DMS 273 (cell line): Measurements from ENCODE around the gene RPGRIP1.
"Not testable (repeated sequence)": the region's sequence is repeated elsewhere in the genome, so short reads cannot be mapped to it uniquely, and the experiment has no call there.

Experiments
- DNase-seq: peaks from one replicate; lab custom pipeline; 2025; ENCODE audit not compliant: unreplicated experiment; lab: John Stamatoyannopoulos, UW

Gene RPGRIP1

GRCh38 chr14:21258005-21258888 lies 21.6 kb upstream of the RPGRIP1 start:
- DNase-seq = no peak

GRCh38 chr14:21258889-21259787 lies 20.7 kb upstream of the RPGRIP1 start:
- peak; percentile 39 for DNase-seq

- DNase-seq = no peak
Observed at GRCh38 chr14:21261824-21262223, 18.1 kb upstream of the RPGRIP1 start.

GRCh38 chr14:21262410-21262809 lies 17.5 kb upstream of the RPGRIP1 start:
- DNase-seq = no peak

GRCh38 chr14:21263284-21264024 lies 16.4 kb upstream of the RPGRIP1 start:
- DNase-seq = peak; percentile 42

GRCh38 chr14:21264025-21264801 lies 15.7 kb upstream of the RPGRIP1 start:
- no peak for DNase-seq

- peak; percentile 49 for DNase-seq
Observed at GRCh38 chr14:21267431-21267845, 12.4 kb upstream of the RPGRIP1 start.

GRCh38 chr14:21267886-21268616 lies 11.8 kb upstream of the RPGRIP1 start:
- DNase-seq = peak; percentile 41

GRCh38 chr14:21268617-21269251 lies 11.1 kb upstream of the RPGRIP1 start:
- DNase-seq = peak; percentile 81

GRCh38 chr14:21269252-21270046 lies 10.4 kb upstream of the RPGRIP1 start, which contains the start of gene HNRNPC:
Gene HNRNPC, minus strand, starts transcription at chr14:21269442. Its CDS starts 35,249 bp downstream, at chr14:21234193.
- peak; percentile 100 for DNase-seq

GRCh38 chr14:21272661-21273060 lies 7.2 kb upstream of the RPGRIP1 start:
- not testable (repeated sequence) for DNase-seq

GRCh38 chr14:21275261-21275858 lies 4.5 kb upstream of the RPGRIP1 start:
- peak; percentile 46 for DNase-seq

GRCh38 chr14:21278632-21279031 lies 1.3 kb upstream of the RPGRIP1 start:
- no peak for DNase-seq

- DNase-seq = not testable (repeated sequence)
Observed at GRCh38 chr14:21281917-21282316, 2.0 kb downstream of the RPGRIP1 start.

GRCh38 chr14:21286516-21286915 lies 6.6 kb downstream of the RPGRIP1 start:
- DNase-seq = not testable (repeated sequence)

GRCh38 chr14:21287168-21287567 lies 7.3 kb downstream of the RPGRIP1 start:
- DNase-seq = no peak

GRCh38 chr14:21294026-21294425 lies 14.1 kb downstream of the RPGRIP1 start:
- not testable (repeated sequence) for DNase-seq

GRCh38 chr14:21298358-21298757 lies 18.5 kb downstream of the RPGRIP1 start:
- DNase-seq = no peak
